ENCODE data around the gene MGRN1.

The MGRN1 gene

GRCh38 chr16:4678596-4678995, 54.0 kb downstream of the MGRN1 start:
- no peaks in the 10 kb centered on the region for H3K4me1 ChIP-seq (ENCODE audit: low read length)
- H4K20me1 ChIP-seq (ENCODE audit: insufficient read depth, low read length): no peaks in the 10 kb centered on the region
- no peak overlapping the region for H2AFZ ChIP-seq (ENCODE audit: low read length)
- TF ChIP-seq EZH2phosphoT487 (IDR thresholded peaks at IDR 0.05; ENCODE audit: low read length): no peak
- TF ChIP-seq CTCF (IDR thresholded peaks at IDR 0.05; ENCODE audit: low read length): no peak
- no peak for TF ChIP-seq EZH2 (optimal IDR thresholded peaks at IDR 0.05; ENCODE audit: low read depth, low read length)
- no peaks in the 10 kb centered on the region for H3K36me3 ChIP-seq (replicated peaks; ENCODE audit: insufficient read depth, low read length)
- H3K4me3 ChIP-seq (ENCODE audit: low read length): no peak overlapping the region
- H3K9ac ChIP-seq (ENCODE audit: low read length): no peak overlapping the region
- H3K27ac ChIP-seq (ENCODE audit: low read length): no peak overlapping the region
- H3K79me2 ChIP-seq (ENCODE audit: low read length): no peaks in the 10 kb centered on the region
- H3K9me2 ChIP-seq (replicated peaks; ENCODE audit: insufficient read depth, low read length): no peaks in the 10 kb centered on the region
- H3F3A ChIP-seq (ENCODE audit: insufficient read depth, low read length): no peaks in the 10 kb centered on the region
- H3K9me3 ChIP-seq (replicated peaks; ENCODE audit: insufficient read depth, low read length): no peaks in the 10 kb centered on the region
- DNase-seq: no peak
- no peaks in the 10 kb centered on the region for H3K27me3 ChIP-seq (replicated peaks; ENCODE audit: insufficient read depth, low read length)
- no peak overlapping the region for H3K4me2 ChIP-seq (ENCODE audit: low read depth, low read length)

- Histone ChIP-seq H3K79me2 (ENCODE audit: low read length) (no peaks in the 10 kb centered on the region), H3K9ac (ENCODE audit: low read length) (no peak overlapping the region), H3F3A (ENCODE audit: insufficient read depth, low read length) (no peaks in the 10 kb centered on the region), H3K36me3 (replicated peaks; ENCODE audit: insufficient read depth, low read length) (no peaks in the 10 kb centered on the region), H3K4me2 (ENCODE audit: low read depth, low read length) (no peak overlapping the region), H2AFZ (ENCODE audit: low read length) (no peak overlapping the region), H3K9me3 (replicated peaks; ENCODE audit: insufficient read depth, low read length) (no peaks in the 10 kb centered on the region), H3K9me2 (replicated peaks; ENCODE audit: insufficient read depth, low read length) (no peaks in the 10 kb centered on the region), H3K27ac (ENCODE audit: low read length) (no peak overlapping the region), H3K27me3 (replicated peaks; ENCODE audit: insufficient read depth, low read length) (no peaks in the 10 kb centered on the region), H4K20me1 (ENCODE audit: insufficient read depth, low read length) (no peaks in the 10 kb centered on the region), H3K4me1 (ENCODE audit: low read length) (no peaks in the 10 kb centered on the region), H3K4me3 (ENCODE audit: low read length) (no peak overlapping the region)
- DNase-seq: no peak
- no peak for TF ChIP-seq EZH2phosphoT487 (IDR thresholded peaks at IDR 0.05; ENCODE audit: low read length)
- TF ChIP-seq CTCF (IDR thresholded peaks at IDR 0.05; ENCODE audit: low read length): no peak
Measured at GRCh38 chr16:4679156-4679849, 54.7 kb downstream of the MGRN1 start.

- Histone ChIP-seq H3K27me3 (replicated peaks; ENCODE audit: insufficient read depth, low read length) (no peaks in the 10 kb centered on the region), H3K9me2 (replicated peaks; ENCODE audit: insufficient read depth, low read length) (no peaks in the 10 kb centered on the region), H3K4me3 (ENCODE audit: low read length) (no peak overlapping the region), H3K79me2 (ENCODE audit: low read length) (no peaks in the 10 kb centered on the region), H3K9me3 (replicated peaks; ENCODE audit: insufficient read depth, low read length) (no peaks in the 10 kb centered on the region), H3K36me3 (replicated peaks; ENCODE audit: insufficient read depth, low read length) (no peaks in the 10 kb centered on the region), H3K27ac (ENCODE audit: low read length) (no peak overlapping the region), H3K4me2 (ENCODE audit: low read depth, low read length) (no peak overlapping the region), H3F3A (ENCODE audit: insufficient read depth, low read length) (no peaks in the 10 kb centered on the region), H2AFZ (ENCODE audit: low read length) (no peak overlapping the region), H3K9ac (ENCODE audit: low read length) (no peak overlapping the region), H4K20me1 (ENCODE audit: insufficient read depth, low read length) (no peaks in the 10 kb centered on the region), H3K4me1 (ENCODE audit: low read length) (no peaks in the 10 kb centered on the region)
- DNase-seq: no peak
- TF ChIP-seq CTCF (IDR thresholded peaks at IDR 0.05; ENCODE audit: low read length): no peak
- no peak for TF ChIP-seq EZH2phosphoT487 (IDR thresholded peaks at IDR 0.05; ENCODE audit: low read length)
- TF ChIP-seq EZH2 (optimal IDR thresholded peaks at IDR 0.05; ENCODE audit: low read depth, low read length): no peak
Measured at GRCh38 chr16:4679850-4680636, 55.4 kb downstream of the MGRN1 start.

All from MM.1S (cell line).